OCI-LY1 (cell line): ENCODE results near the gene ACOT11.
"Not testable (repeated sequence)": the region's sequence is repeated elsewhere in the genome, so short reads cannot be mapped to it uniquely, and the experiment has no call there.

ENCODE experiments used
- CTCF ChIP-seq: fragments of 200-600 bp; sonication (generic), shearing (Covaris generic); IDR thresholded peaks from 2 replicates; pipeline ENCODE4 v1.5.1; 2017; ENCODE audit warnings: mild to moderate bottlenecking, antibody characterized with exemption, low read length, moderate library complexity, mixed read lengths
- EZH2 ChIP-seq: fragments of 200-600 bp; sonication (generic), shearing (Covaris generic); IDR thresholded peaks from 2 replicates; pipeline ENCODE4 v1.8.0; 2017; ENCODE audit warnings: borderline replicate concordance, mixed run types, mild to moderate bottlenecking, antibody characterized with exemption, low read length, moderate library complexity, mixed read lengths

GRCh38 chr1:54513921-54514580 lies 34.0 kb upstream of the ACOT11 start:
- not testable (repeated sequence) for TF ChIP-seq CTCF, EZH2
